GM19193 (cell line): Measurements from ENCODE around the gene XXYLT1.

Experiments used
- POLR2A ChIP-seq: IDR thresholded peaks from 4 replicates; pipeline ENCODE4 v1.6.1; 2011; ENCODE audit not compliant: insufficient read depth, insufficient read length; ENCODE audit errors: extremely low read depth

The XXYLT1 gene

GRCh38 chr3:195209083-195209846, 61.7 kb downstream of the XXYLT1 start:
- TF ChIP-seq POLR2A, result no peak

- no peak for TF ChIP-seq POLR2A
Observed at GRCh38 chr3:195208631-195209030, 62.3 kb downstream of the XXYLT1 start.

- TF ChIP-seq POLR2A, result no peak
Observed at GRCh38 chr3:195208183-195208582, 62.8 kb downstream of the XXYLT1 start.

GRCh38 chr3:195207731-195208130, 63.2 kb downstream of the XXYLT1 start:
- no peak for TF ChIP-seq POLR2A

- TF ChIP-seq POLR2A, result no peak
Observed at GRCh38 chr3:195207056-195207455, 63.9 kb downstream of the XXYLT1 start.

GRCh38 chr3:195204360-195205163, 66.4 kb downstream of the XXYLT1 start:
- no peak for TF ChIP-seq POLR2A

- no peak for TF ChIP-seq POLR2A
Observed at GRCh38 chr3:195203606-195204005, 67.4 kb downstream of the XXYLT1 start.

GRCh38 chr3:195201295-195201694, 69.7 kb downstream of the XXYLT1 start:
- no peak for TF ChIP-seq POLR2A

GRCh38 chr3:195200010-195200822, 70.7 kb downstream of the XXYLT1 start:
- no peak for TF ChIP-seq POLR2A

GRCh38 chr3:195198426-195199346, 72.3 kb downstream of the XXYLT1 start:
- TF ChIP-seq POLR2A, result no peak

- TF ChIP-seq POLR2A, result no peak
Observed at GRCh38 chr3:195197765-195198425, 73.1 kb downstream of the XXYLT1 start.

GRCh38 chr3:195196266-195196665, 74.7 kb downstream of the XXYLT1 start:
- TF ChIP-seq POLR2A, result no peak

- no peak for TF ChIP-seq POLR2A
Observed at GRCh38 chr3:195195321-195196209, 75.4 kb downstream of the XXYLT1 start.
